HT1080 (cell line): ENCODE data around the gene HAL. TPM values are rescaled to one million over a fixed set of nuclear protein-coding genes. Genes with fewer than 3 reads are reported as not detected.

Experiments used
- DNase-seq: peaks from one replicate; pipeline ENCODE4 v3.0.0-alpha.2; 2015; ENCODE audit warnings: low read depth
- polyA plus RNA-seq, 2 experiments: library from polyadenylated mRNA; depleted of rRNA; stranded (reverse); fragments of >200 nt; gene quantifications; 2 replicates each; pipeline ENCODE4 v1.2.3, GENCODE V29; 2015
- total RNA-seq: library from RNA; depleted of rRNA; stranded (reverse); fragments of >200 nt; shearing (Covaris generic); gene quantifications from 2 replicates; pipeline ENCODE4 v1.2.3, GENCODE V29; 2014; rRNA removed

HAL gene, protein sequence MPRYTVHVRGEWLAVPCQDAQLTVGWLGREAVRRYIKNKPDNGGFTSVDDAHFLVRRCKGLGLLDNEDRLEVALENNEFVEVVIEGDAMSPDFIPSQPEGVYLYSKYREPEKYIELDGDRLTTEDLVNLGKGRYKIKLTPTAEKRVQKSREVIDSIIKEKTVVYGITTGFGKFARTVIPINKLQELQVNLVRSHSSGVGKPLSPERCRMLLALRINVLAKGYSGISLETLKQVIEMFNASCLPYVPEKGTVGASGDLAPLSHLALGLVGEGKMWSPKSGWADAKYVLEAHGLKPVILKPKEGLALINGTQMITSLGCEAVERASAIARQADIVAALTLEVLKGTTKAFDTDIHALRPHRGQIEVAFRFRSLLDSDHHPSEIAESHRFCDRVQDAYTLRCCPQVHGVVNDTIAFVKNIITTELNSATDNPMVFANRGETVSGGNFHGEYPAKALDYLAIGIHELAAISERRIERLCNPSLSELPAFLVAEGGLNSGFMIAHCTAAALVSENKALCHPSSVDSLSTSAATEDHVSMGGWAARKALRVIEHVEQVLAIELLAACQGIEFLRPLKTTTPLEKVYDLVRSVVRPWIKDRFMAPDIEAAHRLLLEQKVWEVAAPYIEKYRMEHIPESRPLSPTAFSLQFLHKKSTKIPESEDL
- 0.31 TPM in 1 of 2 replicates, not detected in the other for total RNA-seq
- 0.06 TPM in 1 of 2 replicates, not detected in the other for polyA plus RNA-seq (2015; cell fraction: cytosol; rRNA removed)
- polyA plus RNA-seq (2015; cell fraction: nucleus; rRNA removed): 0.10 TPM in 1 of 2 replicates, not detected in the other

DNA sequence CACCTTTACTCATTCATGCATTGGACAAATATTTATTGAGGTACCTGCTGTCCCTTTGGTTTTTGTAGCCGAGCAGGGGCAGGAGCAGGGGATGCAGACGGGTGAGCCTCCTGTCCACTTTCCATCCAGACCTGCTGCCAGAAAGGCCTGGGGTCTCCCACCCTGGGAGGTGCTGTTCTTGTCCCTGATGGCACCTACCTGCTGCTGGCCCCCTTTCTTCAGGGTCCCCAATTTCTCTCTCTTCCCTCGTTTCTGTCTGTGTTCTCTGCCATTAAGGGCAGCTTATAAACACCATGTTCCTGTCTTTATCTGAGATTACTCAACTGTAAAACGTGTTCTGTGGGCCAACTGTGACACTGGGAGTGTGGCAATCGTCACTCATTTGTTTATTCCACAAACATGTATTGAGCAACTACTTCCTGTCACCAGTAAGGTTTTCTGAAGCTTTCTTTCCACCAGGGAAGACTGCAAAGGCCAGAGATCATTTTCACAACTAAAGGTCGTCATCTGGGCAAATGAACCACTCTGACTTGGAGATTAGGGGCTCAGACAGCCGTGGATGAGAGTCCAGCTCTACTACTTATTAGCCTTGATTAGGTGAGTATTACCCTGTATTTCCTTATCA, at the start of gene HAL:
Gene HAL, minus strand, starts transcription at position 311 of the 625 bp plus-strand sequence. CDS start 434 bp downstream, outside the sequence.
- DNase-seq: no peak

DNA sequence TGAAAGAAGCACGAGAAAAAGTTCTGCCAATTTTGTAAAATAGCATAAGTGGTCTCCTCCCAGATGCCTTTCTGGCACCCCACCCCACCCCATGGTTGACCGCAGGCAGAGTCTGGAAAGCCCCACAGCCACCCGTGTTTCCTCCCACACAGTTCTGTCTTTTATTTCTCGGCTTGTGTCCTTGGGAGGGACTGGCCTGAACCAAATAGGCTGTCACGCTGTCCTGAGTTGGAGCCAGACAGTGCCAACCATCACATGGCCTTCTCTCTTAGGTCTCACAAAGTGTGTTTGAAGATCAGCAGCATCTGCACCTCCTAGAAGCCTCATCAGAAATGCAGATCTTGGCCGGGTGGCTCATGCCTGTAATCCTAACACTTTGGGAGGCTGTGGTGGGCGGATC, 49.4 kb upstream of the HAL start:
- DNase-seq: no peak

GRCh38 chr12:96044943-96045290, 48.8 kb upstream of the HAL start:
- DNase-seq: no peak

GRCh38 chr12:96044017-96044942, 48.1 kb upstream of the HAL start:
- peak; percentile 56 for DNase-seq

- no peak for DNase-seq
Measured at GRCh38 chr12:96041181-96041580, 45.0 kb upstream of the HAL start.

GRCh38 chr12:96040305-96041133, 44.4 kb upstream of the HAL start:
- no peak for DNase-seq

GRCh38 chr12:96039516-96039915, 43.4 kb upstream of the HAL start:
- no peak for DNase-seq

GRCh38 chr12:96036765-96037455, 40.8 kb upstream of the HAL start:
- DNase-seq: peak; percentile 48

DNA sequence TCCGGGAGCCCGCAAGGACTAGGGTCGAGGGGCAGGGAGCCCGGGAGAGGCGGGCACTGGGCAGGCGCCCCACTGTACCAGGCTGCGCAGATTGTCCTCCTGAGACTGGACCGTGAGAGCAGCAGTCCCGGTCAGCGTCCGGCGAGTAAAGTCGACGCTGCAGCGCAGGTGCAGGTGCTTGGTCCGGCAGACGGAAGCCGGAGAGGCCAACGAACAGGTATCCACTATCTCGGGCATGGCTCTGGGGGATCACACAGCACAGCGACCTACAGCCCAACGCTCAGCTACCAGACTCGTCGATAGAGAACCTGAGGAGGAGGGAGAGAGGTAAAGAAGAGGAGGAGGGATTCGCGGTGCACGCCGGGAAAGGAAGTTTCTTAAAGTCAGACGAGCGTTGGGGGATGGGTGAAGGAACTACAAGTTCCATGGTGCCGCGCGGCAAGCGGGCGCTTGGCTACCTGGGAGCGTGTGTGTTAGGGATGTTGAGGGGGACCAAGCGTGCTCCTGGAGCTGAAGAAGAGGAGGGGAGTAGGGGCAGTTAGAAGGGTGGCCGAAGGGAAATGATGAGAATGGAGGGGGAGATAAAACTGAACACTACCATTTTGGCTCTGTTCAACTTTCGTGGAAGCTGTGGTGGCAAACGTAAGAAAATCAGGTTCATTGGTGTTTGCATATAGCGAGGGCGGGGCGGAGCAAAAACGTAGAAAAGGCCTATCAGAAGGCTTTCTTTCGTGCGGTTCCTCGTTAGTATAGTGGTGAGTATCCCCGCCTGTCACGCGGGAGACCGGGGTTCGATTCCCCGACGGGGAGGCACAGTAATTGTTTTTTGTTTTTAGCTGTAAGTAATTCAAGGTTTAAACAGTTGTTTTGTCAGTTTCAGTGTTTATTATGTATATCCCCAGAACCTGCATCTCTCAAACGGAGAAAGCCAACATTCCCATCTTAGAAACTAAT, 39.4 kb upstream of the HAL start, which contains the start of gene LTA4H:
Gene LTA4H, minus strand, starts transcription at position 305 of the 954 bp plus-strand sequence. Its CDS starts 68 bp downstream, at position 237.
- DNase-seq: peak; percentile 98

DNA sequence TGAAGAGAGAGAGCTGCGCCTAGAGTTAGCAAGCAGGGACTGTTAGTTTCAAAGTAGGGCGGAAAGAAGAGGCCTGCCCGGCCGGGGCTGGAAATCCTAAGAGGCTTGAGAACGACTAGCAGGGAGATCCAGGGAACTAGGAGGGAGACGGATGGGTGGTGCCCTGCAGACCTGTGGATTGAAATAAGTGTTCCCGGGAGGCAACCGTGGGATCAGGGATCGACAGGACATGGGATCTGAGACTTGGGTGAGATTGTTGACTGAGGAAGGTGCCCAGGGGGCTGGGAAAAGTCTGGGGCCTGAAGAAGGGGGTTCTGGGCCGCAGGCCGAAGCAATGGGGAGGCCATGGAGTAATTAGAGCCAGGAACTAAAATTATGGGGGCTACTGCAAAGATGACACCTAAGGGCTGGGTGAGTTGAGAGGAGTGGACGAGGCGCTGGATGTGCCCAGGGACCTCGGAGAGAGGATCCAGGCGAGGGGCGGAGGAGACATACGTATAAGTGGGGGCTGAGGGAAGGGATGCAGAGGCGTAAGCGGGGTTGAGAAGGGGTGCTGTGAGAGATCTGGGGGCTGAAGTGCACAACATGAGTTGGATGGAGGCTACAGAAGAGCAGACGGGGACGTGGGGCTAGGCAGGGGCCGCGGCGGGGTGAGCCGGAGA, 38.6 kb upstream of the HAL start:
- DNase-seq: no peak

DNA sequence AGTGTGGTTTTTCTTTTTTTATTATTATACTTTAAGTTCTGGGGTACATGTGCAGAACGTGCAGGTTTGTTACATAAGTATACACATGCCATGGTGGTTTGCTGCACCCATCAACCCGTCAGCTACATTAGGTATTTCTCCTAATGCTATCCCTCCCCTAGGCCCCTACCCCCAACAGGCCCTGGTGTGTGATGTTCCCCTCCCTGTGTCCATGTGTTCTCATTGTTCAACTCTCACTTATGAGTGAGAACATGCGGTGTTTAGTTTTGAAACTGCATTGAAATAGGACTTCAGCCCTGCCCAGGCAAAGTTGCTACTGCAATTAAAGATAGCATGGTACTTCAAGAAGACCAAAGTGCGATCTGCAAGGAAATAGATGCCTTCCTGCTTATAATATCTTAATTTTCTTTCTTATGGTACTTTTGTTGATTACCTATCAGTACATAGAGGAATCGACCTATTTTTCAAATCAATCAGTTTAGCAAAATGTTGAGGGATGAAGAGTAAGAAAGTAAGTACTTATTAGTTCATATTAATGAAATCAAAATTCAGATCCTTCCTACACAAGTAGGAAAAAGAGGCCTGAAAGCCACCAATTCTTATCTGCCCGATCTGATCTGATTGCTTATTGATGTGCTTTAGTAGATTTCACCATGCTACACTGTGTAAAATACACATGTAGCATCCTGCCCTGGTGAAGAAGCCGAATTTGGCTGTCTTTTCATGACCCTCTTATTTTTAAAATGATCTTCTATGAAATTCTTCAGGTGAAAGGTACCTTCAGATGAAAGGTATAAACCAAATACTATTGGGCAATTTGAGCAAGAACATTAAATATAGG, 37.6 kb upstream of the HAL start:
- DNase-seq: no peak

GRCh38 chr12:96029826-96030225, 33.7 kb upstream of the HAL start:
- no peak for DNase-seq

- no peak for DNase-seq
Measured at GRCh38 chr12:96028538-96028937, 32.4 kb upstream of the HAL start.

GRCh38 chr12:96026331-96026730, 30.2 kb upstream of the HAL start:
- no peak for DNase-seq

DNA sequence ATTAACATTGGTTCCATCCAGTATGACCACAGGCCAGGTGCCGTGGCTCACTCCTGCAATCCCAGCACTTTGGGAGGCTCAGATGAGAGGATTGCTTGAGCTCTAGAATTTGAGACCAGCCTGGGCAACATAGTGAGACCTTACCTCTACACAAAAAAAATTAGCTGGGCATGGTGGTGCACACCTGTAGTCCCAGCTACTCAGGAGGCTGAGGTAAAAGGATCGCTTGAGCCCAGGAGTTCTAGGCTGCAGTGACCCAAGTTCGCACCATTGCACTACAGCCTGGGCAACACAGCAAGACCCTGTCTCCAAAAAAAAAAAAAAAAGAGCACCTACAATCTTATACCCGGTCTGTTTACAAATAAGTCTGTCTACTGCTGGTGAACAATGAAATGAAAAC, 29.4 kb upstream of the HAL start:
- no peak for DNase-seq

DNA sequence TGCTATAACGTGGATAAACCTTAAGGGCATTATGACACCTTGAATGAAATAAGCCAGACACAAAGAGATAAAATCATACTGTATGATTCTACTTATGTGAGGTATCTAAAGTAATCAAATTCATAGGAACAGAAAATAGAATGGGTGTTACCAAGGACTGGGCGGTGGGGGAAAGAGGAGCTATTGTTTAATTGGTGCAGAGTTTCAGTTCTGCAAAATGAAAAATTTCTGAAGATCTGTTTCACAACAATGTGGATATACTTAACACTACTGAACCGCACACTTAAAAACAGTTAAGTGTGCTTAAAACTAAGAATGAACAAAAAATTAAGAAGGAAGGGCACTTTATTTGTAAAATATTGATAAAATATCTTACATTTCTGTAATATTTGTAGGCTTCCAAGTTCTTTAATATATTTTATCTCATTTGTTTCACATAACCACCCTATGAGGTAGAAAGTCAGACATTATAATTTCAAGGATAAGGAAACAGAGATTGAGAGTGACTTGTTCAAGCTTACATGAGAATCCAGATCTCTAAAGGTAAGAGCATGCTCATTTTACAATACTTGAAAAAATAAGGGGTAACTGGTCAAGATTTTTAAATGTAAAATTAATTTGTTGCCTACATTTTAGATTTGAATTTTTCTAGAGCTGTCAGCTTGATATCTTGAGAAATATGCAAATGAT, 24.3 kb upstream of the HAL start:
- no peak for DNase-seq
